HepG2 (cell line): ENCODE measurements around the gene ATXN7L2. TPM values are rescaled to one million over a fixed set of nuclear protein-coding genes. Genes with fewer than 3 reads are reported as not detected.

Source experiments
- AKNA ChIP-seq: sonication (generic); formaldehyde crosslinking; IDR thresholded peaks from 2 replicates; pipeline ENCODE4 v1.4.0; 2020; ENCODE audit warnings: missing genetic modification reagents, borderline replicate concordance
- ARNT ChIP-seq: fragments of 450-650 bp; IDR thresholded peaks from 2 replicates; pipeline ENCODE4 v1.6.1; 2017
- FOXA3 ChIP-seq: IDR thresholded peaks from 2 replicates; pipeline ENCODE4 v1.6.1; 2016; ENCODE audit warnings: missing genetic modification reagents, missing compliant biosample characterization
- KDM4B ChIP-seq: sonication (generic); formaldehyde crosslinking; IDR thresholded peaks from 2 replicates; pipeline ENCODE4 v1.4.0; 2020; ENCODE audit warnings: missing genetic modification reagents
- KDM5A ChIP-seq: fragments of 200-600 bp; sonication (generic); IDR thresholded peaks from 2 replicates; pipeline ENCODE4 v1.7.0; 2018; ENCODE audit warnings: antibody characterized with exemption, mild to moderate bottlenecking, low read length, borderline replicate concordance
- MAFG ChIP-seq: sonication (generic); formaldehyde crosslinking; IDR thresholded peaks from 2 replicates; pipeline ENCODE4 v1.5.1; 2020; ENCODE audit warnings: mild to moderate bottlenecking, missing genetic modification reagents
- PHF8 ChIP-seq: sonication (generic); formaldehyde crosslinking; IDR thresholded peaks from 2 replicates; pipeline ENCODE4 v1.5.0; 2020; ENCODE audit warnings: missing genetic modification reagents
- RAD21 ChIP-seq: fragments of 450-650 bp; formaldehyde crosslinking; IDR thresholded peaks from 2 replicates; pipeline ENCODE4 v1.5.0; 2020; ENCODE audit warnings: mild to moderate bottlenecking
- RERE ChIP-seq: IDR thresholded peaks from 2 replicates; pipeline ENCODE4 v1.6.1; 2016; ENCODE audit warnings: low read depth, missing genetic modification reagents, missing compliant biosample characterization
- SIN3A ChIP-seq: IDR thresholded peaks from 2 replicates; pipeline ENCODE4 v1.6.1; 2011; ENCODE audit warnings: low read depth, mild to moderate bottlenecking, control low read depth, low read length, borderline replicate concordance
- TGIF2 ChIP-seq: IDR thresholded peaks from 2 replicates; pipeline ENCODE4 v1.6.1; 2016; ENCODE audit warnings: control low read depth, missing compliant biosample characterization
- TOPORS ChIP-seq: sonication (generic); formaldehyde crosslinking; IDR thresholded peaks from 2 replicates; pipeline ENCODE4 v1.8.0; 2023; ENCODE audit warnings: mild to moderate bottlenecking, missing genetic modification reagents
- TRAFD1 ChIP-seq: sonication (generic); formaldehyde crosslinking; IDR thresholded peaks from 2 replicates; pipeline ENCODE4 v1.5.1; 2020; ENCODE audit warnings: missing genetic modification reagents, mild to moderate bottlenecking, borderline replicate concordance
- ZNF260 ChIP-seq: sonication (generic); formaldehyde crosslinking; IDR thresholded peaks from 2 replicates; pipeline ENCODE4 v1.4.0; 2020; ENCODE audit warnings: missing genetic modification reagents, low read depth, mild to moderate bottlenecking, borderline replicate concordance
- ZNF367 ChIP-seq: sonication (generic); formaldehyde crosslinking; IDR thresholded peaks from 2 replicates; pipeline ENCODE4 v1.4.0; 2020; ENCODE audit warnings: missing genetic modification reagents, borderline replicate concordance
- ZNF75D ChIP-seq: sonication (generic); formaldehyde crosslinking; IDR thresholded peaks from 2 replicates; pipeline ENCODE4 v1.8.1; 2023; ENCODE audit warnings: missing genetic modification reagents, mild to moderate bottlenecking, borderline replicate concordance
- ZNF790 ChIP-seq: sonication (generic); formaldehyde crosslinking; IDR thresholded peaks from 2 replicates; pipeline ENCODE4 v1.8.0; 2022; ENCODE audit warnings: missing genetic modification reagents, mild to moderate bottlenecking, borderline replicate concordance
- ZSCAN9 ChIP-seq: IDR thresholded peaks from 2 replicates; pipeline ENCODE4 v1.6.1; 2016; ENCODE audit warnings: borderline replicate concordance
- polyA plus RNA-seq, 8 experiments: library from polyadenylated mRNA; depleted of rRNA in 3 of 8; stranded (reverse) in 7 of 8; unstranded in 1 of 8; fragments of >200 nt; fragmentation: Illumina TruSeq in 4 of 8; extraction: Trizol in 4 of 8; gene quantifications; 2 replicates each; pipeline versions ENCODE4 v1.2.1 to v1.2.3, GENCODE V29; 2011 to 2016; ENCODE audit warnings: low read depth in 4 of 8, missing spikeins in 1 of 8, mixed read lengths in 1 of 8; ENCODE audit not compliant: insufficient read depth in 1 of 8
- total RNA-seq, 5 experiments: library from RNA; depleted of rRNA; stranded (reverse); fragments of >200 nt; fragmentation: Illumina TruSeq; extraction: Trizol; gene quantifications; 2 replicates each; pipeline ENCODE4 v1.2.3, GENCODE V29; 2016; ENCODE audit warnings: low read depth in 1 of 5

Gene ATXN7L2
- total and polyA plus RNA-seq, 2 of the 13 experiments (the other 11 are each of a cell fraction or from before 2014, with no cell fraction given): 2.7 to 2.8 TPM

GRCh38 chr1:109493805-109494539, 10.3 kb downstream of the ATXN7L2 start, which contains the start of gene CYB561D1 (continued):
- TF ChIP-seq RERE (CRISPR knock-in tag): no peak
- TF ChIP-seq KDM5A: peak; percentile 77; the same call in 1 of the 2 replicates
- TF ChIP-seq ZNF367 (CRISPR knock-in tag): no peak
- TF ChIP-seq TRAFD1 (CRISPR knock-in tag): no peak
- TF ChIP-seq TOPORS (CRISPR knock-in tag): peak; percentile 75; the same call in 1 of the 2 replicates
- TF ChIP-seq PHF8: peak; percentile 90
- no peak for TF ChIP-seq ZNF260 (CRISPR knock-in tag)
- no peak for TF ChIP-seq ZNF75D
- no peak for TF ChIP-seq KDM4B (CRISPR knock-in tag)
- peak; percentile 92; the same call in 1 of the 2 replicates for TF ChIP-seq SIN3A
- TF ChIP-seq MAFG (CRISPR knock-in tag): no peak
- 0 out of 2 replicates have a peak, but pooled peaks have one; percentile 70 for TF ChIP-seq ZNF790
- peak; percentile 63; the same call in 1 of the 2 replicates for TF ChIP-seq TGIF2 (CRISPR knock-in tag)
- TF ChIP-seq ARNT: no peak
- no peak for TF ChIP-seq AKNA
- peak; percentile 86 for TF ChIP-seq RAD21 (CRISPR knock-in tag)
- peak; percentile 68; the same call in 1 of the 2 replicates for TF ChIP-seq ZSCAN9 (CRISPR knock-in tag)
- peak; percentile 23; the same call in 1 of the 2 replicates for TF ChIP-seq FOXA3
